BLaER1 treated with 17β-estradiol and CSF1 and Interleukin-3, amounts not matched to agents 10 nM and 100 nM (cell line): ENCODE data around the gene SNAPC1.

Source experiments
- H3K27ac ChIP-seq, 11 experiments: shearing (Covaris generic); formaldehyde crosslinking; 2 replicates each; pipeline ENCODE4 v1.8.1; 2022
- H3K27me3 ChIP-seq, 11 experiments: shearing (Covaris generic); formaldehyde crosslinking; 2 replicates each; pipeline ENCODE4 v1.8.1; 2022
- H3K36me3 ChIP-seq, 11 experiments: shearing (Covaris generic); formaldehyde crosslinking; 2 replicates each; pipeline ENCODE4 v1.8.1; 2022
- H3K4me1 ChIP-seq, 10 experiments: shearing (Covaris generic); formaldehyde crosslinking; 2 replicates each; pipeline ENCODE4 v1.8.1; 2022
- H3K4me2 ChIP-seq, 11 experiments: shearing (Covaris generic); formaldehyde crosslinking; 2 replicates each; pipeline ENCODE4 v1.8.1; 2022
- H3K4me3 ChIP-seq, 10 experiments: shearing (Covaris generic); formaldehyde crosslinking; 2 replicates each; pipeline ENCODE4 v1.8.1; 2022
- H3K9ac ChIP-seq, 11 experiments: shearing (Covaris generic); formaldehyde crosslinking; 2 replicates each; pipeline ENCODE4 v1.8.1; 2022
- H3K9me3 ChIP-seq, 11 experiments: shearing (Covaris generic); formaldehyde crosslinking; replicated peaks in 1 of 11; 2 replicates each; pipeline ENCODE4 v1.8.1; 2022
- H4K20me1 ChIP-seq, 11 experiments: shearing (Covaris generic); formaldehyde crosslinking; 2 replicates each; pipeline ENCODE4 v1.8.1; 2022
- Cebpa-rat ChIP-seq, 11 experiments: shearing (Covaris generic); IDR thresholded peaks; 2 replicates each; pipeline ENCODE4 v1.8.1; 2022

SNAPC1 gene

GRCh38 chr14:61724133-61724532, 38.1 kb upstream of the SNAPC1 start:
- Histone ChIP-seq H4K20me1 (peaks cover 51 to 100% (median 100%) of the 10 kb centered on the region in 11 experiments), H3K27ac (no peak overlapping the region)

DNA sequence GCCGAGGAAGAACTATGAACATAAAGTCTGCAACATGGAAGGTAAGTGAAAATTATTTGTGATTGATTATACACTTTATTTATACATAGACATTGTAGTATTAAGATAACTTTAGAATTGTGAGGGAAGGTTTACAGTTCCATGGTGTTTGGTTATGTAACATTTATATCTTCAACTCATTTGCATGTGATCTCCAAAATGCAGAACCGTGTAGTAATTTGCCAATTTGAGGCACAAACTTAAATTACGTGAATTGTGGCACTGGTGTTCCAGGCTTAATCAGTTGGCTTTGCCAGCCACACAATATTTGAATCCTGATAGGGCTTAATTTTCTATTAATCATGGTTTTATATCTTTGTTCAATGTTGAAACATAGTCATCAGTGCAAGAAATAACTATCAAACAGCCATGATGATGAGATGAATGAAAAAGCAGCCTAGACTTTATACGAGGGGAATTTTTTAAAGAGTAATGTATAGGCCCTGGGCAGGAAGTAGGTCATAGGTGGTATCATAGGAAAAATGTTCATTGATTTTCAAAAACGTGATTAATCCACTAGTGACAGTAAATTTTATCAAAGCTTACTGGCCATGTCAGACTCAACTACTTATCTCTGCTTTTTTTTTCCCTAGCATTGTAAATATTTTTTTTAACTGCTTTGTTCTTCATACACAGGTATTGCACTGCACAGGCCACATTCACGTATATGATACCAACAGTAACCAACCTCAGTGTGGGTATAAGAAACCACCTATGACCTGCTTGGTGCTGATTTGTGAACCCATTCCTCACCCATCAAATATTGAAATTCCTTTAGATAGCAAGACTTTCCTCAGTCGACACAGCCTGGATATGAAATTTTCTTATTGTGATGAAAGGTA, 35.2 kb upstream of the SNAPC1 start:
- no peak overlapping the region for H3K4me2 ChIP-seq
- H4K20me1 ChIP-seq = peaks cover 27 to 100% (median 98%) of the 10 kb centered on the region in 11 experiments
- TF ChIP-seq Cebpa-rat (IDR thresholded peaks at IDR 0.05) = no peak
- no peaks in the 10 kb centered on the region for H3K9me3 ChIP-seq
- H3K27me3 ChIP-seq = no peaks in the 10 kb centered on the region
- no peak overlapping the region for H3K9ac ChIP-seq
- H3K4me3 ChIP-seq = no peak overlapping the region
- H3K4me1 ChIP-seq = peaks cover 0 to 88% (median 0%) of the 10 kb centered on the region in 10 experiments; a peak in 4 of 20 replicates
- H3K36me3 ChIP-seq = peaks cover 99 to 100% (median 100%) of the 10 kb centered on the region in 11 experiments
- H3K27ac ChIP-seq = no peak overlapping the region

More at GRCh38 chr14:61724133-61724532, 38.1 kb upstream of the SNAPC1 start:
- no peaks in the 10 kb centered on the region for H3K9me3 ChIP-seq
- H3K9ac ChIP-seq = no peak overlapping the region
- no peak overlapping the region for H3K4me3 ChIP-seq
- peaks cover 11 to 96% (median 19%) of the 10 kb centered on the region in 10 experiments for H3K4me1 ChIP-seq
- no peak for TF ChIP-seq Cebpa-rat (IDR thresholded peaks at IDR 0.05)
- H3K36me3 ChIP-seq = peaks cover 84 to 100% (median 90%) of the 10 kb centered on the region in 11 experiments
- H3K4me2 ChIP-seq = 0 out of 22 replicates have a peak overlapping the region, but pooled peaks of 1 of the 11 experiments have one; percentile 27
- no peaks in the 10 kb centered on the region for H3K27me3 ChIP-seq

- peaks cover 100% of the 10 kb centered on the region in 11 experiments for H3K36me3 ChIP-seq
- H3K27me3 ChIP-seq = no peaks in the 10 kb centered on the region
- H3K9ac ChIP-seq = 0 out of 22 replicates have a peak overlapping the region, but pooled peaks of 1 of the 11 experiments have one; percentile 7
- no peak overlapping the region for H3K4me3 ChIP-seq
- TF ChIP-seq Cebpa-rat (IDR thresholded peaks at IDR 0.05) = no peak
- peak overlapping the region in 1 of 11 experiments; percentile 35; a peak in 2 of 22 replicates for H3K27ac ChIP-seq
- H3K9me3 ChIP-seq = no peaks in the 10 kb centered on the region
- H3K4me1 ChIP-seq = peaks cover 0 to 52% (median 2%) of the 10 kb centered on the region in 10 experiments; a peak in 11 of 20 replicates
- H3K4me2 ChIP-seq = peak overlapping the region in 1 of 11 experiments; percentile 14; a peak in 1 of 22 replicates
- peaks cover 7 to 100% (median 93%) of the 10 kb centered on the region in 11 experiments for H4K20me1 ChIP-seq
Observed at GRCh38 chr14:61730756-61731373, 31.4 kb upstream of the SNAPC1 start.

DNA sequence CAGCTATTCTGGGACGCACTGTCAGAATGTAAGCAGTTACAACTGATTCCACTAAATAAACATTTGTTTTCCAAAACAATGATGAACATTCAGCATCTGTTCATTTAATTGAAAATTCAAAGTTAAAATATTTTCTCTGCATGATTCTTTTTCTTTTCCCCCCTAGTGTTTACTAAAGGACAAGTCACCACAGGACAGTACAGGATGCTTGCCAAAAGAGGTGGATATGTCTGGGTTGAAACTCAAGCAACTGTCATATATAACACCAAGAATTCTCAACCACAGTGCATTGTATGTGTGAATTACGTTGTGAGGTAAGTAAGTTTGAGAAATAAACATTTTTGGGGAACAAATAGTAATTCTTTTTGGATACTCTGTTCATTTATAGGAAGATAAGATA, 28.2 kb upstream of the SNAPC1 start:
- H3K9ac ChIP-seq = no peak overlapping the region
- no peak for TF ChIP-seq Cebpa-rat (IDR thresholded peaks at IDR 0.05)
- no peak overlapping the region for H3K4me3 ChIP-seq
- no peaks in the 10 kb centered on the region for H3K9me3 ChIP-seq
- no peaks in the 10 kb centered on the region for H3K27me3 ChIP-seq
- H4K20me1 ChIP-seq = peaks cover 6 to 100% (median 93%) of the 10 kb centered on the region in 11 experiments
- no peak overlapping the region for H3K4me2 ChIP-seq
- H3K36me3 ChIP-seq = peaks cover 100% of the 10 kb centered on the region in 11 experiments
- no peak overlapping the region for H3K27ac ChIP-seq
- H3K4me1 ChIP-seq = peaks cover 10 to 50% (median 15%) of the 10 kb centered on the region in 10 experiments; a peak in 18 of 20 replicates

GRCh38 chr14:61736751-61737150, 25.5 kb upstream of the SNAPC1 start:
- peak overlapping the region in 7 of 11 experiments; percentile 3 to 32 (median 16); a peak in 4 of 22 replicates for H3K27ac ChIP-seq
- H3K4me2 ChIP-seq = peak overlapping the region in 5 of 11 experiments; percentile 4 to 35 (median 23); a peak in 4 of 22 replicates
- H3K9me3 ChIP-seq = no peaks in the 10 kb centered on the region
- TF ChIP-seq Cebpa-rat (IDR thresholded peaks at IDR 0.05) = no peak
- peaks cover 3 to 100% (median 92%) of the 10 kb centered on the region in 11 experiments for H4K20me1 ChIP-seq
- H3K27me3 ChIP-seq = no peaks in the 10 kb centered on the region
- H3K36me3 ChIP-seq = peaks cover 98 to 100% (median 100%) of the 10 kb centered on the region in 11 experiments
- no peak overlapping the region; a peak in 1 of 22 replicates for H3K9ac ChIP-seq
- H3K4me1 ChIP-seq = peaks cover 10 to 35% (median 15%) of the 10 kb centered on the region in 10 experiments; a peak in 18 of 20 replicates
- H3K4me3 ChIP-seq = no peak overlapping the region

DNA sequence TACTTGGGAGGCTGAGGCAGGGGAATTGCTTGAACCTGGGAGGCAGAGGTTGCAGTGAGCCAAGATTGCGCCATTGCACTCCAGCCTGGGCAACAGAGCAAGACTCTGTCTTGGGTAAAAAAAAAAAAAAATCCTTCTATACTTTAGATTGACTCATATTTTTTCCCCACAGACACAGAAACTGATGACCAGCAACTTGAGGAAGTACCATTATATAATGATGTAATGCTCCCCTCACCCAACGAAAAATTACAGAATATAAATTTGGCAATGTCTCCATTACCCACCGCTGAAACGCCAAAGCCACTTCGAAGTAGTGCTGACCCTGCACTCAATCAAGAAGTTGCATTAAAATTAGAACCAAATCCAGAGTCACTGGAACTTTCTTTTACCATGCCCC, 24.3 kb upstream of the SNAPC1 start:
- Histone ChIP-seq H3K9me3 (no peaks in the 10 kb centered on the region), H3K9ac (no peak overlapping the region), H3K4me2 (peak overlapping the region in 2 of 11 experiments; percentile 23; a peak in 3 of 22 replicates), H4K20me1 (peaks cover 4 to 100% (median 92%) of the 10 kb centered on the region in 11 experiments), H3K4me3 (no peak overlapping the region), H3K36me3 (peaks cover 98 to 100% (median 100%) of the 10 kb centered on the region in 11 experiments), H3K4me1 (peaks cover 10 to 43% (median 15%) of the 10 kb centered on the region in 10 experiments; a peak in 18 of 20 replicates), H3K27me3 (no peaks in the 10 kb centered on the region), H3K27ac (peak overlapping the region in 2 of 11 experiments; percentile 10 to 20; a peak in 3 of 22 replicates)
- TF ChIP-seq Cebpa-rat (IDR thresholded peaks at IDR 0.05) = no peak

DNA sequence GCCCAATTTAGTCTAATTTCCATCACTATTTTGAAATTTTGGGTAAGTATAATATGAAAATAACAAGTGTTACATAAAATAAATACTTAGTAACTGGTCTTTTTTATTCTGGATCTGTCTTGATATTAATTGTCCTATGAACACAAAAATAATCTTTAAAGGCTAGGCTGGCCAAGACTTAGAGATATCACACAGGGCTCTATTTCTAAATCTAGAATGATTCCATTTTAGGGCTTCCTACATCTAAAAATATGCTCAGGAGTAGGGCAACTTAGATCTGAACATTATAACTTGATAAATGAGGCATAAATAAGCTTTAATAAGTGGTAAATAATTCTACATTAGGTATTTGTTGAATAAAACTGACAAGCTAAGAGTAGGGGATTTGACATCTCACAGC, 23.1 kb upstream of the SNAPC1 start:
- H3K36me3 ChIP-seq = peaks cover 98 to 100% (median 100%) of the 10 kb centered on the region in 11 experiments
- H3K9ac ChIP-seq = no peak overlapping the region
- no peaks in the 10 kb centered on the region for H3K9me3 ChIP-seq
- no peak overlapping the region for H3K4me3 ChIP-seq
- peaks cover 7 to 100% (median 92%) of the 10 kb centered on the region in 11 experiments for H4K20me1 ChIP-seq
- H3K27me3 ChIP-seq = no peaks in the 10 kb centered on the region
- no peak overlapping the region for H3K27ac ChIP-seq
- H3K4me1 ChIP-seq = peaks cover 10 to 49% (median 15%) of the 10 kb centered on the region in 10 experiments; a peak in 18 of 20 replicates
- TF ChIP-seq Cebpa-rat (IDR thresholded peaks at IDR 0.05) = no peak
- no peak overlapping the region for H3K4me2 ChIP-seq

DNA sequence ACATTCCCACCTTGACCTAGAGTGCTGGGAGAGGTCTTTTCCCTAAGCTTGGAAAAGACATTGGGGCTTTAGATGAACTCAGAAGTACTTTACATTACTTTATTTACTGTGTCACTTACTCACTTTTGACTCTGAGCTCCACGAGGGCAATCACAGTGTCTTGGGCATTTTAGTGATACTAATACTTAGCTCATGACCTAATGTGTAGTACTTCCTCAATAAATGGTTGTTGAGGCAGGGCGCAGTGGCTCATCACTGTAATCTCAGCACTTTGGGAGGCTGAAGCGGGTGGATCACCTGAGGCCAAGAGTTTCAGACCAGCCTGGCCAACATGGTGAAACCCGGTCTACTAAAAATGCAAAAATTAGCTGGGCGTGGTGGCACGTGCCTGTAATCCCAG, 19.8 kb upstream of the SNAPC1 start:
- H3K27me3 ChIP-seq = no peaks in the 10 kb centered on the region
- peak overlapping the region in 1 of 11 experiments; percentile 10; a peak in 1 of 22 replicates for H3K4me2 ChIP-seq
- H3K27ac ChIP-seq = peak overlapping the region in 1 of 11 experiments; percentile 44; a peak in 1 of 22 replicates
- H3K9ac ChIP-seq = no peak overlapping the region
- peaks cover 0 to 67% (median 14%) of the 10 kb centered on the region in 10 experiments; a peak in 14 of 20 replicates for H3K4me1 ChIP-seq
- no peak for TF ChIP-seq Cebpa-rat (IDR thresholded peaks at IDR 0.05)
- H3K4me3 ChIP-seq = no peak overlapping the region
- H4K20me1 ChIP-seq = peaks cover 12 to 100% (median 96%) of the 10 kb centered on the region in 11 experiments; a peak in 20 of 22 replicates
- H3K36me3 ChIP-seq = peaks cover 98 to 100% (median 100%) of the 10 kb centered on the region in 11 experiments
- H3K9me3 ChIP-seq = no peaks in the 10 kb centered on the region
